Kasumi-1 (cell line): ENCODE measurements around the gene PZP.

Experiments used
- DNase-seq, 2 experiments: peaks; one replicate each; lab custom pipeline; 2025; lab: John Stamatoyannopoulos, UW

Gene PZP

DNA sequence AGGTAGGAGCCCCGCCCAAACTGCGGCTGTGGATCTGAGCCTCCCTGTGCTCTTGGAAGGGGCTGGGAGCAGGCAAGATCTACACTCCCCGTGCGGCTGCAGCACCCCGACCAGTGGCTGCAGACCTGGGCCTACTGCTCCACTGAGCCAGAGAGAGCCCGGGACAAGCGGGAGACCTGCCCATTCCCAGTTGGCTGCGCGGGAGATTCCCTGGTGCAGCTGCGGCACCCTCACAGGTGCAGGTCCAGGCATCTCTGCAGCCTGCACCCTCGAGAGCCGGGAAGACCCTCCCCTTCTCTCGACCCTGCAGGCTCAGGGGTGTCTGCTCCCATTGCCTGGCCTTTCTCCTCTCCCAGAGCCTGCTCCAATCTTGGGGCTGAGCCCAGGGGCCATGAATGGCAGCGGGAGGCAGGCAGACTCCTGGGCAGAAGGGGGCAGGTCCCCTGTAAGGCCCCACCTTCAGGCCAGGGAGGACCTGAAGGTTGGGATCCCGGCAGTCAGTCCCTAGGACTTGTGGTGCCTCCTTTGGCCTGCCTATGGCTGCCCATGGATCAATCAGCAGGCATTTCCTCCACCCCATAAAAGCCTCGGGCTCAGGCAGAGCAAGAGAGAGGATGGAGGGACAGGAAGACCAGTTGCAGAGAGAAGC lies 83.7 kb downstream of the PZP start:
- DNase-seq = no peak

DNA sequence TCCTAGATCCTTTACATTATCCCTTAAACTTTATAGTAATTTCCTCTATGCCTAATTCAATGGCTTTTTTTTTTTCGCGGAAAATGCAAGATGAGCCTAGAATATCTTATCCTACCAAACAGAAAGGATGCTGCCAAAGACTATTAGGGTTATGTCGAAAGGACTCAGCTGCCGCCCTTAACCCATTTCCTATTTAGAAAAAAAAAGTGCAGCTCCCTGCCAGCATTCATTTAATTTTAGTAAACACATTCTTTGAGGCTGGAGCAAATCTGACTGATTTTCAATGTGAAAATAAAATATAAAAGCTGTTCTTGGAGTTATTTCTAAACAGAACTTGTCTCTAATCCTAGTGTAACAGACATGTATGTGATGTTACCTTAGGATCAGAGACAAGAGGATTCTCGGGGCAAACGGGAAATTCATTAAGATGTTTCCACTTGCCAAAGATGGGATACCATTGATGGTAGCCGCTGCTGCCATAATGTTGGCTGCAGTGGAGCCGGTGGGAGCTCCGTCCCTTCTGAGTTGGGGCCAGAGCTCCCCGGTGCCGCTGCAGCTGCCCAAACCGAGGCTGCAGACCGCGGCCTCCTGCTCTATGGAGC lies 84.3 kb downstream of the PZP start:
- no peak for DNase-seq

DNA sequence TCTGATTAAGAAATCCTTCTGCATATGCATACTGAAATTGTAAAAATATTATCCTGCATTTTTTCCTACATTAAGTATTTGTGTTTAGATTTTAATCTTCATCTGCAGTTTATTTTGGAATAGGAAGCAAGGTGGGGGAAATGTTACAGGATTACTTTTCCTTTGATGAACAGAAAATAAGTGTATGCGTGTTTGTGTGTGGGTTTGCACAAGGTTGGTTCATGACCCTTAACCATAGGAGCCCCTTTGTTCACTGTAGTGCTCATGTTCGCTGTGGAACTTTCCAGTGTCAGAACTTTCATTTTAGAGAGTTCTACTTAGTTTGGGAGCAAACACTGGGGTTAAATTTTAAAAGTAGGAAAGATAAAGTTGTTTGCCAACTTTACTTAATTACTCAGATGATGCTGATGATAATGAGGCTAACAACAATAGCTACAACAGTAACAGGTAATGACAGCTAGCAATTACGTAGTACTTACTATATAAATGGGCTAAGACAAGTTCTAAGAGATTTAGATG lies 86.0 kb downstream of the PZP start:
- no peak for DNase-seq

DNA sequence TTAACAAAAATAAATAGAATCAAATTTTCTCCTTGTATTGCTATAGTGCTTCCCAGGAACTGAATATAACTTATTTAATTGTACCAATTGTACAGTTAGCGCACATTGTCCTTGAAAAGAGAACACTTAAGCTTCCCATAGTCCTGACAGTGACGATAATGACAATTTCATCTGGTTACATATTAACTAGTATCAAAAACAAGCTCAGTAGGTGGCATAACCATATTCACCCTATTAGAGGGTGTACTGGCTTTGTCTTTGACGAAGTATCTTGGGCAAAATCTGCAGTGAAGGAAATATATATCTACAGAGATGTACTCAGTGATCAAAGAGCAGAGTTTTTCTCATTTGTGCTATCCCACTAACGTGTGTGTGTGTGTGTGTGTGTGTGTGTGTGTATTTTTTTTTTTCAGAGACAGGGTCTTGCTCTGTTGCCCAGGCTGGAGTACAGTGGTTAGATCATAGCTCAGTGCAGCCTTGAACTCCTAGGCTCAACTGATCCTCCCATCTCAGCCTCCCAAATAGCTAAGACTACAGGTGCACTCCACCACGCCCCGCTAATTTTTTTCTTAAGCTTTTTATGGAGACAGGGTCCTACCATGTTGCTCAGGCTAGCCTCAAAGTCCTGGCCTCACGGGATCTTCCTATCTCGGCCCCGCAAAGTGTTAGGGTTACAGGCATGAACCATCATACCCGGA lies 87.6 kb downstream of the PZP start:
- no peak for DNase-seq

DNA sequence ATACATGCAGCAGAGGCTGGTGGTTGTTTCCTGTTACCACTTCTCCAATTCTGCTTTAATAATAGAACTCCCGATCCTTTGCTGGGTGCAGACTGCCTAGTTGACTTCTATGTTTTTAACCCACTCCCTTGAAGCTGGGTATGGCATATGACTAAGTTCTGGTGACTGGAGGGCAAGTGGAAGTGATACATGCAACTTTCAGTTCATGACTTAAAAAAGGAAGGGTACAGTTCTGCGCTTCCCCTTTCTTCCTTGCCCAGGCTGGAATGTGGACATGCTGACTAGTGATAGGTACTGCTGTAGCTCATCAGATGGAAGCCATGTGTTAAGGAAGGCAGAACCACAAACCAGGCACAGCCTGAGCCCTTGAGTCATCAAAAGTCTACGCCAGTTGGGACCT lies 90.0 kb downstream of the PZP start:
- DNase-seq = peak; percentile 95 to 96

DNA sequence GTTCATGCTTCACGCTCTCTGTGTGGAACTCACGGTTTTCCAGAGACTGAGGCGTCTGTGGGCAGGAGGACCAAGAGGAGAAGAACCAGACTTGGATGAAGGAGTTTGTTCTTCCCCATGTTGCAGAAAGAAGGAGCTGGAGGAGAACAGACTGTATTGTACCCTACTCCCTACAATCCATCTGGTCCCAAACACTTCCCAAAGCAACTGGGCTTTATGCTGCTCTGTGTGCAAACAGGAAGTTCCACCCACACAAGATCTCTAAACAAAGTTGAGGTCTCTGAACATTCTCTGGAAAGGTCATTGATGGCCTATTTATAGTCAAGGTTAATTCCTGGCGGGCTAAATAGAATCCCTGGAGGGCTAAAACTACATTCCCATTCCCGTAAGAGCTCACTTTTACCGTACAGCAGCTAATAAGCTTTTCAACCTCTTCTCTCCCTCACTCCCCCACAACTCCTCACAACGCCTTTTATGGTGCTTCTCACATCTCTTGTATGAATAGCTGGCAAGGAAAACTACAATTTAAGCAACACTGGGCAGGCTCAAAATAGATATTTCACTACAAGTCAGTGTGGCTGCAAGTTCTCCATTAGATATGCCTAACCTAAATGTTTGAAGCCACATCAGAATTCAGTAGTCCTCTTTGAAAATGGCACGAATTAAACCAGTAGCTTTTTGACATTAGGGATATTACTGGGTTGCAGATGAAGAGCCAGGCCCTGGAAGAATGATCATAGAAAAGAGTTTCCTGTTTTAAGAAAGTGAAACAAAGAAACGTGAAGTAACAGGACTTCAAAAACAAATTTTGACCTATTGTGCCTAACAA lies 92.2 kb downstream of the PZP start, which contains the start of gene A2M:
TSS of gene A2M (minus strand) at position 189 of the 829 bp plus-strand sequence. CDS start at position 119, 70 bp downstream.
- peak in 1 of 2 experiments; percentile 4 for DNase-seq

DNA sequence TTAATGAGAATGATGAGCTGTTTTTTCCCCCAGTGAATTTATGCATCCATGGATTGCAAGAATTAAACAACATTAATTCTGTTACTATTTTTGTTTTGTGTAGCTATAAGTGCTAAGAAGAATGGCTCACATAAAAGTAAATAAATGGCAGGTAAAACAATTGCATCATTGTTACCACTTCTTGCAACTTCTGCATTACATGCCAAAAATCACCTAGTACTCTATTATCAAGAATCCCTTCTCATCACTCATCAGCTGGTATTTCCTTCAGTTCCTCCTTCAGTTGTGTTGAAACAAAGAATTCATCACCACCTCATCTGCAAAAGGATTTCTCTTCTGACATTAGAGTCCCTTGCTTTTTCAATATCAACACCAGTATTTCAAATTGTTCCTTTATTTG lies 93.2 kb downstream of the PZP start:
- no peak for DNase-seq

DNA sequence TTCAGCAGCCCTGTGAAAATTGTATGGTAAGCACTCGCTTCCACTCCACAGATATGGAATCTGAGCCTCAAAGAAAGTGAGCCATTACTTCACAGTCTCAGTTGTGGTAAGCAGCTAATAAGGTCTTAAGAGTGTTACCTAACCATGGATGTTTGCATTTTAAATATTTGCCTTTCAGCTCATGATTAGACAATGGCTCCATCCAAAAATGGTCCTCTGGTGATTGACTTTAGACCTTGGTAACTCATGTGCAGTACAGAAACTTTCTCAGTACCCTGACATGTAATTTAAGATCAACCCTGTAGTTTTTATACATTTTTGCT lies 94.2 kb downstream of the PZP start:
- no peak for DNase-seq

DNA sequence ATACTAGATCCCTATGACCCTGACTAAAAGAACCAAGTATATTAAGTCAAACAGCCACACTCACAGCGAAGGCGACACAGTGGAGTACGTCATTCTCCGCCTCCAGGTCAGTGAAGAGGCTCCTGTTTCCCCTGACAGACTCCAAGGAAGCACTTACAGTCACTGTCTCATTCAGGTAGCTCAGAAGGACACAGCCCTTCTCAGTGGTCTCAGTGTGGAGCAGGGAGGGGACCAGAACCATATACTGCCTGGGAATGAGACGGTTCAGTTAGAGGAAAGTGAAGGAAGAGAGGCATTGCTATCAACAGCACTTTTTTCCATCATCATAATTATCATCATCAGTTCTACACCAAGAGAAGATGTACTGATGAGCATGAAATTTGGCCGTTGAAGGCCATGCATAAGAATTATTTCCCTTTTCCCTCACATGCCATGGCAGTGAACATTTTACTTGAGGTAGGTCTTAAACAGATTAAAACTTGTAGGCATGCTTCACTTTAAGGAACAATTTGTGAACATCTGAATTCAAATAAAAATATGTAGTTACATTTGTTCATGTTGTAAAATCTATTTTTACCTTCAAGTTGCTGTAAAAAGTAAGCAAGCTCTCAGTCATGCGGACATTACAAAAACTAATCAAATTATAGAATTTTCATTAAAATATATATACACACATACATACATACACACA lies 94.8 kb downstream of the PZP start:
- DNase-seq = no peak

DNA sequence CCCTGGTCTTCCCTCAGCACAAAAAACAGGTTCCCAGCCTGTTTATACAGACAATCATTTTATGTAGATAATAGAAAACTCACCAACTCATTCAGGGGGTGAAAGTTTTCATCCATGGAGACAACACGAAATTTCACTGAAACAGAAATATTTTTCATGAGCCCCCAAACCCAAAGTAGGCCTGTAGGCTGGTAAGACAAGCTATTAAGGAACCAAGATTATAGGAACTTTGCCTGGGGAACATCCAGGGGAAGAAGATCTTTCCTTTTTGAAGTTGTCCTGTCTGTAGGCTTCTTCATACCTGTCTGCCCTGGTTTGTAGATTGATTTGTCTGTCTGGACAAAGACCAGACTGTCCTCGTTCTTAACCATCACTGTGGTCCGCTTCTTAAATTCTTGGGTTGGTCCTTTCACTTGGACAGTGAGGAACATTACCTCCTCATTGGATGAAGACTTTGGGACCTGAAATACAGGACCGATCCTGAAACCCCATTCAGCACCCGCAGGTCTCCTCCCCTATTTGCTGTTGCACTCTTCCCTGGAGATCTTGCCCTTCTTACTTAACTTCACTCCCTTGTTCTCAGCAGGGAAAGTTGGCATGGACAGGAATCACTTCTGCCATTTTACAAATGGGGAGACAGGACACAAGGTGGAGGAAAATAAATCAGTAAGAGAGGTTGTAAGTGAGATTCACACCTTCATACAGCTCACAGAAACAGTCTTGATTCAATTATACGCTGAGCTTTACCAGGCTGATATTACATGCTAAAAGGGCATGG lies 95.9 kb downstream of the PZP start:
- no peak for DNase-seq

DNA sequence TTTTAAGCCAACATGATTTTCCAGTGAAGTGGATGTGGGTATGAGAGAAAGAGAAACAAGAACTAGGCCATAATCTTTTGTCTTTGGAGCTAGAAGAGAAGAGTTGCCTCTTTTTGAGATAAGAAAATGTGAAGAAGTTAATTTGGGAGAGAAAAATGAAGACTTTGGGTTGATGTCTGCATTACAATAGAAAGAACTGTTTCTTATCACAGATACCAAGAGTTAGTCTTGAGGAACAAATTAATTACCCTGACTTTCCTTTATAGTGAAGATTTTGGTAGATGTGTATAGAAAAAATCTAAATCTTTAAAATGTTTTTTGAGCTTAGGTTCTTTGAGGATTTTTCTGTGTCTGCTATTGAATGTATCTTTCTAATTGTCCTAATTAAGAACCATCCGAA lies 96.7 kb downstream of the PZP start:
- DNase-seq = no peak

DNA sequence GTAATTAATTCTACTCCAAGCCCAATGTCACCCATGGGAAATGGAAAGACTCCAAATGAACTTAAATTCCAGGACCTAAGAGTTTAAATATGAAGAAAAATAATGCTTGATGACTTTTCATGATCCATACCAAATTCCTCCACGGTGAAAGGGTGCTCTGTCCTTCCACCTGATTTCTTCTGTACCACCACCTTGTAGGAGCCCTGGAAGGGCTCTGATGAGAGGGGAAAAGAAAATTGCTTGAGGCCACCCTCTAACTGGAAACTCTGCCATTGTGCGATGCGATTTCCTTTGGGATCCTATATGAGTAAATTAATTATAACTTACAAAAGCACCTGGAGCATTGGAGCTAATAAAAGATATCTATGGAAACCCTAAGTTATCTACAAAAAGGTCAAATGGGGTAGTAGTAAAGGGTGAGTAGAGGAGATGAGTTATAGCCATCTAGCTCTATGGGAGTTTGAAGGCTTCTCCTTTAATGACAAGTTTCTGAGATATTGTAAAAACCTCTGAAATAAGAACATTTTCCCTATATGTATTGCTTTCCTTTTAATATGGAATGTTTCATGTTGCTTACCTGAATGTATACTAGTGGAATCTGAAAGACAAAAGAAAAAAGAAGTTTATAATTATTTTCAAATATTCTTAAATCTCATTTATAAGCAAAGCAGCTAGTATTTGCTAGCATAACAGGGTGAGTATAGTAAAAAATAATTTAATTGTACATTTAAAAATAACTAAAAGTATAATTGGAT lies 98.3 kb downstream of the PZP start:
- no peak for DNase-seq

DNA sequence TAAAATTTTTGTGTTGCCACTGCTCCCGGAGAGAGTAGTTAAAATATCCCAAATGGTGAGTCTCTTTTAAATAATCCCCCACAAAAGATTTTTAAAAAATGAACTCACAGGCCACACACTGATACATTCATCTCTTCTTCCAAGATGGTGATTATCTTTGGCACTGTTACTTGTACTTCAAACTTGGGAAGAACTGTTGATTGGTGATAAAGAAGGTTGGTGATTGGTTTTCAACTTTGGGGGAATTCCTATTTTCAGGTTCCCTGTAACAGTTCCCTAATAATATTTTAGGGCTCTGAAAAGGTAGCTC lies 99.0 kb downstream of the PZP start:
- no peak for DNase-seq

DNA sequence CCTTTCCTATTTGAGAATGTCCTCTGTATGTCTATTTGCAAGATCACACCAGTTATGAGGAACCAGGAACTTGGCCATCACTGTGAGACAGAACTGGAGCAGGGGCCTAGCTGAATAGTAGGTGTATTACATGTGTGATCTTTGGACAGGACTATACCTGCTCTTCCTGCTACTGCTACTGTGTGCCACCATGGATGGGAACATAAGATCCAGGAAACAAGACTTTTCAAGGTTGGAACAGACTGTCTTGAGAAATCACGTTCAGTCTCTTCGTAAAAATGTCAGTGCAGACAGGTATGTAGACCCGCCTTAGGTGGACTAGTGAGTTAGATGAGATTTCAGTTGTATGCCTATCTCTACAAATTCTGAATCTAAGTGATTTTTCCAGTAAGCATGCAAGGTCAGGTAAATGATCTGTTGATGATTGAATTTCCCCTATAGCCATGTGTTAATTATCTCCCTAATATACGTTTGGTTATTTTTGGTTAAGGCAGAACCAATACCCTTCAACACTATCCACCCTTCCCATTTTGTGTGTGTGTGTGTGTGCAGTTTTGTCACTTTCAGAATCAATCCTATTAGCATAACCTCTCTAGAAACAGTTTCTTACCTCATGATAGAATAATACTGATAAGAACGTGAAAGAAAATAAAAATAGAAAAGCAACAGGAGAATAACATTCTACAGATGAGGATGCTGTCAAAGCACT lies 99.5 kb downstream of the PZP start:
- DNase-seq = no peak

DNA sequence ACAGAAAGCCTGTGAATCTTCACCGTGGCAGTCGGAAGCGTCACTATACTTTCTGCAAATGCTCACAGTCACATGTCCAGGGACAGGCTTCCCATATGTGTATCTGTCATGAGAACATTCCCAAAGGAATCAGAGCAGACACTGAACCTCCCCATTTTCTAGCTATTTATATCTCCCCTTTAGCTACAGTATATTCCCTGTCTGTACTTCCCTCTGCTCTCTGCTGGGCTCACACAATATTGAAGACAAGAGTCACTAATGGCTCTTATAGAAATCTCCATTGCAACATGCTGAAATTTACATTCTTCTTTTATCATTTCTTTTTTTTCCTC lies 100.7 kb downstream of the PZP start:
- DNase-seq = no peak

DNA sequence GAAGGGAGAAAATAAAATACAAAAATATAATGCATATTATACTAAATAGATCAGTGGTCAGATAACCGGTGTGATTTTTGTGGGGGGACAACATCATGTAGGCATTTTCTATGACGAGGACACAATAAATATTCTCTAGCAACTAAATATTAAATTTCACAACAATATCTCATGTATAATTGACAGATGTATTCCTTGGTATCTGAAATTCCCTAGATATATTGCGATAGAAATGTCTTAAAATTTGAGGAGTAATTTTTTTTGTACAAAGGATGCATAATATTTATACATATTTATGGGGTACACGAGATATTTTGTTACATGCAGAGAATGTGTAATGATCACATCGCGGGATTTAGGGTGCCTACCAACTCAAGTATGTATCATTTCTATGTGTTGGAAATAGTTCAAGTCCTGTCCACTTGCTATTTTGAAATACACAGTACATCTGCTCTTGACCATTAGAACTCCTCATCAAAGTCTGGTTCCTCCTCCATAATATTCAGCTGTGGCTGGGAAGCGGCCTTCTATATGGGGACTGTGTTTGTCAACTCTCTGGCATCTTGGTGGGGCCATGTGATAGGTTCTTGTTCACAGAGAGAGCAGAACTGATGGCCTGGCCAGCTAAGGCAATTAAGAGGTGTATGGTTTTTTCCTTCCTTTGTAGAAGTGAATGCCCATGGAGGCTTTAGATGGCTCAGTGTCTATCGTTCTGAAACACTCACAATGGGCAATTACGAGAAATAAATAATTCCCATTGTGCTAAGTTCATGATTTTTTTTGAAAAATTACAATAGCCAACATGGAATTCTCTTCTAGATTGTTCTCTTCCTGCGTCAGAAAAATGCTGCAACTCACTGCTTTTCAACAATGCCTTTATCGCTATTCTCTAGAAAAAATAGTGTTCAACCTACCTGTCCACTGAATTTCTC lies 101.3 kb downstream of the PZP start:
- DNase-seq = no peak

DNA sequence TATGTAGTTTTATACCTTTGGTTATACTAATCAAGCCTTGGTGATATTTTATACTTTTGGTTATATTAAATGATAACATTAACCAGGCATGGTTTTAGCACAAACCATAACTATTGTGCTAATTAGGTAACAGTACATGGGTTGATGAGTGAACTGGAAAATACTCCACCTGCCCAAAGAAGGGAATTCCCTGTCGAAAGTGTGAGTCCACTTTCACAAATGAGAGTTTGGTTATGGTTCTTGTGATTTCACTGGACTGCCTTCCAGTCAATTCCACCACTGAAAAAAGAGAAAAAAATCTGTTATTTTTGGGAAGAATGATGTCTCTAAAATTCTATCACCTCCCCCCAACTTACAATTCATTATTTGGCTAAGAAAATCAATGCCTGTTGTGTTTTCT lies 102.1 kb downstream of the PZP start:
- no peak for DNase-seq

DNA sequence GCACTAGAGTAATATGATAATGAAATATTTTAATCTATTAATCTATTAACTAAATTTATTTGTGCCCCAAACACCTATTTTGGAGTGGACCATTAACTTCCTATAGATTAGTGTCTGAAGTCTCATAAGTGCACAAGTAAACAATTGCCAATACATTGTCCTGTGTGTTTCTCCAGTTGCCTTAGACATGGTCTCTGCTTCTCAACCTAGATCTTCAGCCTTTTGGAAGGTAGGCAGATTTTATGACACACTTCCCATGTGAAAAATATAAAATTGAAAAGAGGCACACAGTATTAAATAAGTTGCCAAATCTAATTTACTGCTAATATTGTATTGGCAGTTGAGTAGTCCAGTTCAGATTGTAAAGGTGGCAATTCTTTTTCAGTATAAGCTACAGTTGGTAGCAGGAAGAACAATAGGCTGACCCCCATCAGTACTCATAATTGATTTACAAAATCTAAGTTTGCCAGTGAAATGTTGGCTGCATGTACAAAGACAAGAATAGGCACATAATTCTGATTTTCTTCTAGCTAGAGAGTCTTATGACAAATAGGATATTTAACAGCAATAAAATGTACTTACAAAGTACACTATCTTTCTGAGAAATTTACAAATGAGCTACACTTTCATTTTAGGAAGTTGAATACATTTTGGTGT lies 103.3 kb downstream of the PZP start:
- no peak for DNase-seq
